ENCODE data around the gene SLPI.

- TF ChIP-seq YY1 (IDR thresholded peaks at IDR 0.05; ENCODE audit: insufficient read depth, insufficient read length): no peak
- no peak for TF ChIP-seq ZNF274 (IDR thresholded peaks at IDR 0.05; ENCODE audit: low read depth, low read length)
Measured at GRCh38 chr20:45263556-45264266, 9.3 kb upstream of the SLPI start.
